ENCODE results near the gene XKR7.
"Not testable (repeated sequence)": the region's sequence is repeated elsewhere in the genome, so short reads cannot be mapped to it uniquely, and the experiment has no call there.

Gene XKR7, protein sequence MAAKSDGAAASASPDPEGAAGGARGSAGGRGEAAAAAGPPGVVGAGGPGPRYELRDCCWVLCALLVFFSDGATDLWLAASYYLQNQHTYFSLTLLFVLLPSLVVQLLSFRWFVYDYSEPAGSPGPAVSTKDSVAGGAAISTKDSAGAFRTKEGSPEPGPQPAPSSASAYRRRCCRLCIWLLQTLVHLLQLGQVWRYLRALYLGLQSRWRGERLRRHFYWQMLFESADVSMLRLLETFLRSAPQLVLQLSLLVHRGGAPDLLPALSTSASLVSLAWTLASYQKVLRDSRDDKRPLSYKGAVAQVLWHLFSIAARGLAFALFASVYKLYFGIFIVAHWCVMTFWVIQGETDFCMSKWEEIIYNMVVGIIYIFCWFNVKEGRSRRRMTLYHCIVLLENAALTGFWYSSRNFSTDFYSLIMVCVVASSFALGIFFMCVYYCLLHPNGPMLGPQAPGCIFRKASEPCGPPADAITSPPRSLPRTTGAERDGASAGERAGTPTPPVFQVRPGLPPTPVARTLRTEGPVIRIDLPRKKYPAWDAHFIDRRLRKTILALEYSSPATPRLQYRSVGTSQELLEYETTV

DNA sequence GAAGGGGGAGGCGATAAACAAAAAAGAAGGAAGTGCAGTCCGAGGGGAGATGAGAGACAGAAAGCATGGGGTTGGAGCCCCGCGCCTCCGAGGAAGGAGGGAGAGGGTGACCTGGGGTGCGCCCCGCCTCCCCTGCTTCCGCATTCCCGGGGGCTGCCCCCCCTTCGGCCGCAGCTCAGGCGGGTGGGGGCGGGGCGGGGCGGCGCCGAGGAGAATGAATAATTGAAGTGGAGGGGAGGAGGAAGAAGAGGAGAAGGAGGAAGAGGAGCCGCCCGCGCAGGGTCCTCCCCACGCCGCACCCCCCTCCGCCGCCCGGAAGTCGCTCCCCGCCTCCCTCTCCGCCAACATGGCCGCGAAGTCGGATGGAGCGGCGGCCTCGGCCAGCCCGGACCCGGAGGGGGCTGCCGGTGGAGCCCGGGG lies at the start of gene XKR7:
XKR7 (plus strand) TSS at position 322 of the 420 bp plus-strand sequence; CDS start at position 347, 25 bp downstream.
- DNase-seq (ENCODE audit: extremely low spot score), result no peak
- TF ChIP-seq, protein P1, sequence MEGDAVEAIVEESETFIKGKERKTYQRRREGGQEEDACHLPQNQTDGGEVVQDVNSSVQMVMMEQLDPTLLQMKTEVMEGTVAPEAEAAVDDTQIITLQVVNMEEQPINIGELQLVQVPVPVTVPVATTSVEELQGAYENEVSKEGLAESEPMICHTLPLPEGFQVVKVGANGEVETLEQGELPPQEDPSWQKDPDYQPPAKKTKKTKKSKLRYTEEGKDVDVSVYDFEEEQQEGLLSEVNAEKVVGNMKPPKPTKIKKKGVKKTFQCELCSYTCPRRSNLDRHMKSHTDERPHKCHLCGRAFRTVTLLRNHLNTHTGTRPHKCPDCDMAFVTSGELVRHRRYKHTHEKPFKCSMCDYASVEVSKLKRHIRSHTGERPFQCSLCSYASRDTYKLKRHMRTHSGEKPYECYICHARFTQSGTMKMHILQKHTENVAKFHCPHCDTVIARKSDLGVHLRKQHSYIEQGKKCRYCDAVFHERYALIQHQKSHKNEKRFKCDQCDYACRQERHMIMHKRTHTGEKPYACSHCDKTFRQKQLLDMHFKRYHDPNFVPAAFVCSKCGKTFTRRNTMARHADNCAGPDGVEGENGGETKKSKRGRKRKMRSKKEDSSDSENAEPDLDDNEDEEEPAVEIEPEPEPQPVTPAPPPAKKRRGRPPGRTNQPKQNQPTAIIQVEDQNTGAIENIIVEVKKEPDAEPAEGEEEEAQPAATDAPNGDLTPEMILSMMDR (IDR thresholded peaks at IDR 0.05; ENCODE audit: control extremely low read depth, extremely low read depth, low read depth, missing control alignments), result no peak
- ChIA-PET POLR2A (no interaction called here), CTCF (interaction anchor here (1.1 to 5.9 kb wide), 4 partner anchors 11 to 121 kb away, joined by 4 to 31 read pairs (median 10); partner anchors contain the start of gene PDRG1)

- CTCF ChIA-PET, result interaction anchor here (1.2 to 3.4 kb wide), 7 partner anchors 10 to 86 kb away, joined by 3 to 21 read pairs (median 6); partner anchors contain the start of gene PDRG1
- TF ChIP-seq, protein P1 (IDR thresholded peaks at IDR 0.05; ENCODE audit: control extremely low read depth, extremely low read depth, low read depth, missing control alignments), result no peak
- POLR2A ChIA-PET, result no interaction called here
- no peak for DNase-seq (ENCODE audit: extremely low spot score)
Observed at GRCh38 chr20:31918466-31919105, 49.4 kb upstream of the XKR7 start.

- POLR2A ChIA-PET, result no interaction called here
- TF ChIP-seq, protein P1 (IDR thresholded peaks at IDR 0.05; ENCODE audit: control extremely low read depth, extremely low read depth, low read depth, missing control alignments), result no peak
- DNase-seq (ENCODE audit: extremely low spot score), result no peak
- CTCF ChIA-PET, result interaction anchor here (0.8 to 3.4 kb wide), 10 partner anchors 11 to 96 kb away, joined by 3 to 21 read pairs (median 6); partner anchors contain the start of gene PDRG1
Observed at GRCh38 chr20:31919410-31920155, 48.4 kb upstream of the XKR7 start.

DNA sequence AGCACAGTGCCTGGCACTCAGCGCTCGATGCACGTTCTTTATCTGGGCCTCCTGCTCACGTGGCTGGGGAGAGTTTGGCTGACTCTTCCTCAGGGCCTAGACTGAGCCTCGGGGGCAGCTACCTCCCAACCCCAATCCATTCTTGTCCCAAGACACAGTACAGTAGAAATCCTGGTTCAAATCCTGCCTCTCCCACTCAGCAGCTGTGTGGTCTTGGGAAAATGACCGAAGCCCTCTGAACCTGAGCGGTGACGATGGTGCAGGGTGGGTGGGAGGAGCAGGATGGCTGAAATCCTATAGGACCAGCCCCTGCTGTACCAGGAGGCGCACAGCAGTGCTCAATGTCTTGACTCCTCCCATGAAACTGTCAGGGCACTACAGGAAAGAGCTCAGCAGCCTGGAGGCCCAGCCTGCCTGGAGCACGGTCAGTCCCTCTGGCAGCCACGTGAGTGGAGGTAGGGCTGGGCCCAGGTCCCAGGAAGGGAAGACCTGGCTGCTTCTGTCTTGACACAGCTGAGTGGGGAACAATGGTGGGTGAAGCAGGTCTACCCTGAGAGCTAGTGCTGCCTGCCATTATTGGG lies 47.6 kb upstream of the XKR7 start:
- no peak for DNase-seq (ENCODE audit: extremely low spot score)
- POLR2A ChIA-PET, result interaction anchor here (0.5 kb wide), 1 partner anchor 52 kb away, joined by 5 read pairs; no protein-coding TSS in a partner anchor
- CTCF ChIA-PET, result interaction anchor here (1.1 to 3.4 kb wide), 6 partner anchors 14 to 97 kb away, joined by 3 to 21 read pairs (median 7); partner anchors contain the start of gene PDRG1
- TF ChIP-seq, protein P1 (IDR thresholded peaks at IDR 0.05; ENCODE audit: control extremely low read depth, extremely low read depth, low read depth, missing control alignments), result no peak

DNA sequence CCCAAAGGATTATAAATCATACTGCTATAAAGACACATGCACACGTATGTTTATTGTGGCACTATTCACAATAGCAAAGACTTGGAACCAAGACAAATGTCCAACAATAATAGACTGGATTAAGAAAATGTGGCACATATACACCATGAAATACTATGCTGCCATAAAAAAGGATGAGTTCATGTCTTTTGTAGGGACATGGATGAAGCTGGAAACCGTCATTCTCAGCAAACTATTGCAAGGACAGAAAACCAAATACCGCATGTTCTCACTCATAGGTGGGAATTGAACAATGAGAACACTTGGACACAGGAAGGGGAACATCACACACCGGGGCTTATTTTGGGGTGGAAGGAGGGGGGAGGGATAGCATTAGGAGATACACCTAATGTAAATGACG lies 46.5 kb upstream of the XKR7 start:
- not testable (repeated sequence) for DNase-seq (ENCODE audit: extremely low spot score)
- ChIA-PET CTCF (interaction anchor here (2.8 kb wide), 1 partner anchor 69 kb away, joined by 9 read pairs; no protein-coding TSS in a partner anchor), POLR2A (interaction anchor here (0.6 kb wide), 1 partner anchor 400 kb away, joined by 6 read pairs; no protein-coding TSS in a partner anchor)

DNA sequence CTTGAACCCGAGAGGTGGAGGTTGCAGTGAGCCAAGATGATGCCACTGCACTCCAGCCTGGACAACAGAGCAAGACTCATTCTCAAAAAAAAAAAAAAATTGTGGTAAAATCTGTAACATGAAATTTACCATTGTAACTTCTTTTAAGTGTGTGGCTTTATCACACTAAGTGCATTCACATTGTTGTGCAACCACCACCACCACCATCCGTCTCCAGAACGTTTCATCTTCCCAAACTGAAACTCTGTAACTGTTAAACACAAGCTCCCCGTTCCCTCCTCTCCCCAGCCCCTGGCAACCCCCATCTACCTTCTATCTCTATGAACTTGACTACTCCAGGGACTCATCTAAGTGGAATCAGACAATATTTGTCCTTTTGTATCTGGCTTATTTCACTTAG lies 45.8 kb upstream of the XKR7 start:
- POLR2A ChIA-PET, result no interaction called here
- TF ChIP-seq, protein P1 (IDR thresholded peaks at IDR 0.05; ENCODE audit: control extremely low read depth, extremely low read depth, low read depth, missing control alignments), result no peak
- CTCF ChIA-PET, result interaction anchor here (1.4 to 3.3 kb wide), 5 partner anchors 26 to 170 kb away, joined by 3 to 19 read pairs (median 4); partner anchors contain the start of gene PDRG1
- no peak for DNase-seq (ENCODE audit: extremely low spot score)
